Ascending aorta (tissue), 2 donors: ENCODE data around the gene B4GALT4. TPM values are rescaled to one million over a fixed set of nuclear protein-coding genes. Genes with fewer than 3 reads are reported as not detected.

Source experiments
- DNase-seq, 2 donors: peaks; one replicate each; pipeline ENCODE4 v3.0.0-alpha.2; 2019; ENCODE audit warnings: low spot score in 2 of 2
- H3K27ac ChIP-seq, 2 donors: fragments of 200-600 bp; sonication (generic); one replicate each; pipeline ENCODE4 v1.5.1; 2016 to 2017; ENCODE audit warnings: mild to moderate bottlenecking in 1 of 2
- H3K27me3 ChIP-seq: fragments of 200-600 bp; sonication (generic); one replicate; pipeline ENCODE4 v1.5.1; 2017
- H3K36me3 ChIP-seq, 2 donors: fragments of 200-600 bp; sonication (generic); one replicate each; pipeline ENCODE4 v1.5.1; 2016
- H3K4me1 ChIP-seq, 2 donors: fragments of 200-600 bp; sonication (generic); one replicate each; pipeline ENCODE4 v1.5.1; 2016 to 2017; ENCODE audit warnings: mild to moderate bottlenecking in 1 of 2
- H3K4me3 ChIP-seq, 2 donors: fragments of 200-600 bp; sonication (generic); one replicate each; pipeline ENCODE4 v1.5.1; 2016 to 2017; ENCODE audit warnings: mild to moderate bottlenecking in 1 of 2
- H3K9me3 ChIP-seq, 2 donors: fragments of 200-600 bp; sonication (generic); one replicate each; pipeline ENCODE4 v1.5.1; 2016
- intact Hi-C: fragments of 100-400 bp; cut with DNase I; formaldehyde crosslinking; loops from one replicate; pipeline ENCODE4 v1.15.1; 2023
- total RNA-seq: library from RNA; depleted of rRNA; stranded (reverse); fragments of >200 nt; gene quantifications from one replicate; pipeline ENCODE4 v1.1.0, GENCODE V29; 2016
- TF ChIP-seq, protein P1 (sequence below), 3 experiments: fragments of 200-600 bp in 2 of 3; fragments of 450-650 bp in 1 of 3; sonication (generic) in 2 of 3; IDR thresholded peaks; one replicate each; pipeline ENCODE4 v1.5.1; 2016 to 2019; ENCODE audit warnings: antibody characterized with exemption in 3 of 3, mild to moderate bottlenecking in 1 of 3, moderate library complexity in 1 of 3

Gene B4GALT4
- total RNA-seq, 1 donor from 2014 or later, result 6.4 TPM

DNA sequence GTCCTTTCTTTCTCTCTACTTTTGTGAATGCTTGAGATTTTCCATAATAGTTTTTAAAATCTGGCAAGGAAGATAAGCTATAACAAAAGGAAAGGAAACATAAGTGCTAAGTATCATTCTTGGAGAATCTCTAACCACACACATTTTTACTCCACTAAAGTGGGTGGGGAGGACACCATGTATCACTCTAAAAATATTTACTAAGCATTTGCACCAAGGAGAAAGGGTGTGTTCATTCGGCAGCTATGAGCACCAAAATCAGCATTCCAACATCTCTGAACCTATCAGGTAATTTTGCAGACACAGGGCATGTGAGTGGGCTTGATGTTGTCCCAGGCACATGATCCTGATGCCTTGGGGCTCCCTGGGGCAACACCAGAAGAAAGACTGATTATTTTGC, 5.5 kb downstream of the B4GALT4 start:
- Histone ChIP-seq H3K4me3 (no peak overlapping the region), H3K27me3 (no peaks in the 10 kb centered on the region), H3K4me1 (peaks cover 0 to 14% of the 10 kb centered on the region in 2 donors), H3K27ac (peak overlapping the region; percentile 20 to 36), H3K9me3 (no peaks in the 10 kb centered on the region), H3K36me3 (peaks cover 6 to 38% of the 10 kb centered on the region in 2 donors)
- intact Hi-C loops, result no loop called here
- TF ChIP-seq, protein P1, sequence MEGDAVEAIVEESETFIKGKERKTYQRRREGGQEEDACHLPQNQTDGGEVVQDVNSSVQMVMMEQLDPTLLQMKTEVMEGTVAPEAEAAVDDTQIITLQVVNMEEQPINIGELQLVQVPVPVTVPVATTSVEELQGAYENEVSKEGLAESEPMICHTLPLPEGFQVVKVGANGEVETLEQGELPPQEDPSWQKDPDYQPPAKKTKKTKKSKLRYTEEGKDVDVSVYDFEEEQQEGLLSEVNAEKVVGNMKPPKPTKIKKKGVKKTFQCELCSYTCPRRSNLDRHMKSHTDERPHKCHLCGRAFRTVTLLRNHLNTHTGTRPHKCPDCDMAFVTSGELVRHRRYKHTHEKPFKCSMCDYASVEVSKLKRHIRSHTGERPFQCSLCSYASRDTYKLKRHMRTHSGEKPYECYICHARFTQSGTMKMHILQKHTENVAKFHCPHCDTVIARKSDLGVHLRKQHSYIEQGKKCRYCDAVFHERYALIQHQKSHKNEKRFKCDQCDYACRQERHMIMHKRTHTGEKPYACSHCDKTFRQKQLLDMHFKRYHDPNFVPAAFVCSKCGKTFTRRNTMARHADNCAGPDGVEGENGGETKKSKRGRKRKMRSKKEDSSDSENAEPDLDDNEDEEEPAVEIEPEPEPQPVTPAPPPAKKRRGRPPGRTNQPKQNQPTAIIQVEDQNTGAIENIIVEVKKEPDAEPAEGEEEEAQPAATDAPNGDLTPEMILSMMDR (IDR thresholded peaks at IDR 0.05), result no peak
- DNase-seq, result no peak

DNA sequence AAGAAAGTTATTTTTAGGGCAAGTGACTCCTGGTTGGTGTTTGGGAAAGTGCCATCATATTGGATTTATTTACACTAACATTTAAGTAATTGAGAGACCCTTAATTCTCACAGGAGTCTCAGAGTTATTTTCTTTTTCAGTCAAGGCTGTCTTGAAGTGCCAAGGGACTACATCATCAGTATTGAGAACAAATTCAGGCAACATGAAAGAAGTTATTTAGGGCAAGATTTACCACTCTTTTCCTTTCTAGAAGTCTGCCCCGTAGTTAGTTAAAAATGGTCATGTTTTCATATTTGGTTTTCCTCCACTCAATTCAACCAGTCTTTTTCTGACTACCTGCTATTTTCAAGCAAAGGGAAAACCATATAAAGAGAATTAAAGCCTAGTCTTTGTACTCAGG, 6.1 kb downstream of the B4GALT4 start:
- H3K9me3 ChIP-seq, result no peaks in the 10 kb centered on the region
- intact Hi-C loops, result no loop called here
- no peaks in the 10 kb centered on the region for H3K27me3 ChIP-seq
- peak overlapping the region; percentile 20 to 36 for H3K27ac ChIP-seq
- no peak overlapping the region for H3K4me3 ChIP-seq
- H3K4me1 ChIP-seq, result peaks cover 0 to 14% of the 10 kb centered on the region in 2 donors
- TF ChIP-seq, protein P1 (IDR thresholded peaks at IDR 0.05), result no peak
- peaks cover 11 to 44% of the 10 kb centered on the region in 2 donors for H3K36me3 ChIP-seq
- no peak for DNase-seq

DNA sequence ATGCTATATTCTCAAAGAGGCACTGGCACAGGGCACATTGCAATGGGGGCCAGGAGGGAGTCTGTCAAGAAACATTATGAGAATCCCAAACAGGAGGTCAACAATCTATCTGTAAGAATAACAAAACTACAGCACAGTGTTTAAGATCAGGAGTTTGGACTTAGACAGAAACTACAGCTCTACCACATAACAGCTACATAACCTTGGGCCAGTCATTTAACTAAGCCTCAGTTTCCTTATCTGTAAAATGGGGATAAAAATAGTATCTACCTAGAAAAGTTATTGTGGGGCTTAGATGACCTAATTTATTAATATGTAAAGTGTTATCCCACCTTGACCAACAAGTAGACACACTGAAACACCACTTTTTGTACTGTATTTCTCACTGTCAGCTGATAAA, 9.9 kb downstream of the B4GALT4 start:
- Histone ChIP-seq H3K4me3 (no peak overlapping the region), H3K9me3 (no peaks in the 10 kb centered on the region), H3K36me3 (peaks cover 37 to 64% of the 10 kb centered on the region in 2 donors), H3K27me3 (no peaks in the 10 kb centered on the region), H3K4me1 (peaks cover 0 to 9% of the 10 kb centered on the region in 2 donors), H3K27ac (no peak overlapping the region)
- TF ChIP-seq, protein P1 (IDR thresholded peaks at IDR 0.05), result no peak
- intact Hi-C loops, result no loop called here
- DNase-seq, result no peak

DNA sequence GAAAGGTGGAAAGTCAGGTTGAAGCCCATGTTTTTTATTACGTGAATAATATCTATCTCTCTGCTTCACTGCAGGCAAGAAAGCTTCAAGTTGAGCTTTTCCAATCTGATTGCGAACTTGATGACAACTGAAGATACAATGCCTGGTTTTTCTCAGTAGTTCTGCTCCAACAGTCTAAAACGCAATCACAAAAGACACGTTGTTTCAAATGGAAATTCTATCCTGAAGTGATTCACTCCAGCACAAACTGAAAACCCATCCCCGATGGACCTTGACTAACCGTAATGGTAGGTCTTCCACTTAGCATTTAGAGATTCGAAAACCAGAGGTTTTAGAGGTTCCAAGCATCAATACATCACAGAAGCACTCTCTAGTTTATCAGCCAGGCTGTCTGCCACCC, 10.6 kb downstream of the B4GALT4 start:
- no peaks in the 10 kb centered on the region for H3K27me3 ChIP-seq
- H3K4me3 ChIP-seq, result no peak overlapping the region
- peaks cover 0 to 6% of the 10 kb centered on the region in 2 donors for H3K4me1 ChIP-seq
- H3K36me3 ChIP-seq, result peaks cover 41 to 62% of the 10 kb centered on the region in 2 donors
- H3K9me3 ChIP-seq, result no peaks in the 10 kb centered on the region
- DNase-seq, result no peak
- TF ChIP-seq, protein P1 (IDR thresholded peaks at IDR 0.05), result no peak
- no peak overlapping the region for H3K27ac ChIP-seq
- intact Hi-C loops, result no loop called here

DNA sequence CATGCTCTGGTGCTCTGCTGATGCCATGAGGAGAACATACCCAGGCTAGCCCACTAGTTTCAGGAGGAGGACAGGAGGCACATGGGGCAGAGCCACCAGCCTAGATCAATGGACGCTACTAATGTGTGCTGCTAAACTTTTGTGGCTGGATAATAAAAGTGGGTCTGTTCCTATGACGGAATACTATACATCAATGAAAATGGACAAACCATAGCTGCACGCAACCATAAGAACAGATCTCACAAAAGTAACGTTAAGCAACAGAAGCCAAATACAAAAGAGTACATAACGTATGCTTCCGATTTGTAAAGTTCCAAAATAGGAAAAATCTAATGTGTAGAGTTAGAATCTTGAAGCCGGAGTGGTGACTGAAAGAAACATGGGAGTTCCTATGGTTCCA, 11.5 kb downstream of the B4GALT4 start:
- Histone ChIP-seq H3K27me3 (no peaks in the 10 kb centered on the region), H3K9me3 (no peaks in the 10 kb centered on the region), H3K36me3 (peaks cover 41 to 62% of the 10 kb centered on the region in 2 donors), H3K4me3 (no peak overlapping the region), H3K27ac (no peak overlapping the region), H3K4me1 (peaks cover 0 to 2% of the 10 kb centered on the region in 2 donors)
- TF ChIP-seq, protein P1 (IDR thresholded peaks at IDR 0.05), result no peak
- intact Hi-C loops, result no loop called here
- DNase-seq, result no peak
